ENCODE results near the gene SLC23A3.

SLC23A3 gene

DNA sequence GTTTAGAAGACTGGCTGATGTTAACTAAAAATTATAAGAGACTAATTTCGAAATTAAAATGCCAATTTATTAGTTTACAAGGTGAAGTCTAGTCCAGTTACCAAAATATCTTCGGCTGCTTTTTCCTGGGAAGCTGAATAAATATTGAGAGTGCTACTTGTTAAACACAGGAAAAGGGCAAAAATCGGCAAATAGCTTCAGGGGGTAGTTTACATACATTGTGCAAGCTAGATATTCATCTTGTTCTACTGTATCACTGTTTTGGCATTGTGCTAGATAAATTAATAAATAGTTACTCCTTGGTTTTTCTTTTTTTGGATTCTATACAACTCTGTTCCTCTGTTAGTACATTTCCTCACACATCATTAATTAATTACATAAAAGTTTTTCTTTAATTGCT lies 38.5 kb downstream of the SLC23A3 start:
- TF ChIP-seq EZH2 (optimal IDR thresholded peaks at IDR 0.05; ENCODE audit: low read depth, low read length): no peak
- no peak for TF ChIP-seq EZH2phosphoT487 (IDR thresholded peaks at IDR 0.05; ENCODE audit: low read length)
- TF ChIP-seq, protein P1, sequence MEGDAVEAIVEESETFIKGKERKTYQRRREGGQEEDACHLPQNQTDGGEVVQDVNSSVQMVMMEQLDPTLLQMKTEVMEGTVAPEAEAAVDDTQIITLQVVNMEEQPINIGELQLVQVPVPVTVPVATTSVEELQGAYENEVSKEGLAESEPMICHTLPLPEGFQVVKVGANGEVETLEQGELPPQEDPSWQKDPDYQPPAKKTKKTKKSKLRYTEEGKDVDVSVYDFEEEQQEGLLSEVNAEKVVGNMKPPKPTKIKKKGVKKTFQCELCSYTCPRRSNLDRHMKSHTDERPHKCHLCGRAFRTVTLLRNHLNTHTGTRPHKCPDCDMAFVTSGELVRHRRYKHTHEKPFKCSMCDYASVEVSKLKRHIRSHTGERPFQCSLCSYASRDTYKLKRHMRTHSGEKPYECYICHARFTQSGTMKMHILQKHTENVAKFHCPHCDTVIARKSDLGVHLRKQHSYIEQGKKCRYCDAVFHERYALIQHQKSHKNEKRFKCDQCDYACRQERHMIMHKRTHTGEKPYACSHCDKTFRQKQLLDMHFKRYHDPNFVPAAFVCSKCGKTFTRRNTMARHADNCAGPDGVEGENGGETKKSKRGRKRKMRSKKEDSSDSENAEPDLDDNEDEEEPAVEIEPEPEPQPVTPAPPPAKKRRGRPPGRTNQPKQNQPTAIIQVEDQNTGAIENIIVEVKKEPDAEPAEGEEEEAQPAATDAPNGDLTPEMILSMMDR (IDR thresholded peaks at IDR 0.05; ENCODE audit: low read length): no peak
- Histone ChIP-seq H2AFZ (ENCODE audit: low read length) (no peak overlapping the region), H3K79me2 (ENCODE audit: low read length) (no peaks in the 10 kb centered on the region), H3K4me3 (ENCODE audit: low read length) (no peak overlapping the region), H3K27me3 (replicated peaks; ENCODE audit: insufficient read depth, low read length) (no peaks in the 10 kb centered on the region), H3K9me3 (replicated peaks; ENCODE audit: insufficient read depth, low read length) (no peaks in the 10 kb centered on the region), H3F3A (ENCODE audit: insufficient read depth, low read length) (no peaks in the 10 kb centered on the region), H3K9ac (ENCODE audit: low read length) (no peak overlapping the region), H3K9me2 (replicated peaks; ENCODE audit: insufficient read depth, low read length) (no peaks in the 10 kb centered on the region), H4K20me1 (ENCODE audit: insufficient read depth, low read length) (no peaks in the 10 kb centered on the region), H3K27ac (ENCODE audit: low read length) (no peak overlapping the region), H3K4me2 (ENCODE audit: low read depth, low read length) (no peak overlapping the region), H3K4me1 (ENCODE audit: low read length) (no peaks in the 10 kb centered on the region), H3K36me3 (replicated peaks; ENCODE audit: insufficient read depth, low read length) (no peaks in the 10 kb centered on the region)
- DNase-seq: no peak

DNA sequence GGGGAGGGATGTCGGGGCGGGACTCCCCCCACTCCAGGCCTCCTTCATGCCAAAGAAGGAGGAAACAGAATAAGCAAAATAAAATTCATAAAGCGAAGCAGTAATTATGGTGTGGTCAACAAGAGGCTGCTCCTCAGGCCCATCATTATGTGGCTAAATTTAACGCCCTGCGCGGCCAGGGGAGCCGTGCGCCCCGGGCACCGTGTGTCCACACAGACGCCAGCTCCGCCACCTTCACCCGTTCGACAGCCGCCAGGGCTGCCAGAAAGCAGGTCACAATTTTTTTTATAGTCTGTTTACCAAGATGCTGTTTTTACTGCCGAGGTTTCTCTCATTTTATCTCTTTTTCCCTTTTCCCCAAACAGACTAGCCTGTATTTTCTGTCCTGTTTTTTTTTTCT lies 40.2 kb downstream of the SLC23A3 start:
- no peak overlapping the region for H3K27ac ChIP-seq (ENCODE audit: low read length)
- H3F3A ChIP-seq (ENCODE audit: insufficient read depth, low read length): no peaks in the 10 kb centered on the region
- no peaks in the 10 kb centered on the region for H3K27me3 ChIP-seq (replicated peaks; ENCODE audit: insufficient read depth, low read length)
- H3K9me2 ChIP-seq (replicated peaks; ENCODE audit: insufficient read depth, low read length): no peaks in the 10 kb centered on the region
- no peaks in the 10 kb centered on the region for H3K4me1 ChIP-seq (ENCODE audit: low read length)
- DNase-seq: no peak
- H3K36me3 ChIP-seq (replicated peaks; ENCODE audit: insufficient read depth, low read length): no peaks in the 10 kb centered on the region
- no peaks in the 10 kb centered on the region for H3K79me2 ChIP-seq (ENCODE audit: low read length)
- H3K4me2 ChIP-seq (ENCODE audit: low read depth, low read length): no peak overlapping the region
- TF ChIP-seq EZH2 (optimal IDR thresholded peaks at IDR 0.05; ENCODE audit: low read depth, low read length) (no peak), EZH2phosphoT487 (IDR thresholded peaks at IDR 0.05; ENCODE audit: low read length) (no peak)
- TF ChIP-seq, protein P1 (IDR thresholded peaks at IDR 0.05; ENCODE audit: low read length): no peak
- H3K4me3 ChIP-seq (ENCODE audit: low read length): no peak overlapping the region
- H2AFZ ChIP-seq (ENCODE audit: low read length): no peak overlapping the region
- H3K9me3 ChIP-seq (replicated peaks; ENCODE audit: insufficient read depth, low read length): no peaks in the 10 kb centered on the region
- no peak overlapping the region for H3K9ac ChIP-seq (ENCODE audit: low read length)
- H4K20me1 ChIP-seq (ENCODE audit: insufficient read depth, low read length): no peaks in the 10 kb centered on the region

DNA sequence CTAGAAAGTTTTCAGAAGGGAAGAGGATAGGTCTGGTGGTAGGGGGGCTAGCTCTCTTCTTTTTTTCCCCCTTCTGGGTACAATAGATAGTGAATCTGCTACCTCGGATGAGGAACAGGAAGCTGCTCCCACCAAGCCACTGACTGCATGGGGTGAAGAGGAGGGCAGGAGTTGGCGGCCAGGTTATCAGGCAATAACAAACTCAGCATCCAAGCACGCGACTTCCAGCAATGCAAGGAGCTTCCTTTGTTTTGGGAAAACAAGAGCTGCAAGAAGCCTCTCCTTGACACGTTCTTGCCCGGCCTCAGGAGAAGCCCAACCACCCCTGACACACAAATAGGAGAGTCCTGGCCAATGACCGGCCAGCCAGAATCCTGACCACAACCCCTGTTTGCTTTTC lies 41.4 kb downstream of the SLC23A3 start:
- H3K4me3 ChIP-seq (ENCODE audit: low read length): no peak overlapping the region
- H3K27ac ChIP-seq (ENCODE audit: low read length): no peak overlapping the region
- no peak overlapping the region for H3K9ac ChIP-seq (ENCODE audit: low read length)
- no peak overlapping the region for H2AFZ ChIP-seq (ENCODE audit: low read length)
- H3K79me2 ChIP-seq (ENCODE audit: low read length): no peaks in the 10 kb centered on the region
- no peaks in the 10 kb centered on the region for H3K36me3 ChIP-seq (replicated peaks; ENCODE audit: insufficient read depth, low read length)
- no peaks in the 10 kb centered on the region for H3K27me3 ChIP-seq (replicated peaks; ENCODE audit: insufficient read depth, low read length)
- no peak for DNase-seq
- H4K20me1 ChIP-seq (ENCODE audit: insufficient read depth, low read length): 0 out of 2 replicates have a peak, but pooled peaks cover 5% of the 10 kb centered on the region
- TF ChIP-seq EZH2phosphoT487 (IDR thresholded peaks at IDR 0.05; ENCODE audit: low read length) (no peak), EZH2 (optimal IDR thresholded peaks at IDR 0.05; ENCODE audit: low read depth, low read length) (no peak)
- TF ChIP-seq, protein P1 (IDR thresholded peaks at IDR 0.05; ENCODE audit: low read length): no peak
- no peaks in the 10 kb centered on the region for H3F3A ChIP-seq (ENCODE audit: insufficient read depth, low read length)
- no peaks in the 10 kb centered on the region for H3K9me3 ChIP-seq (replicated peaks; ENCODE audit: insufficient read depth, low read length)
- H3K4me2 ChIP-seq (ENCODE audit: low read depth, low read length): no peak overlapping the region
- H3K9me2 ChIP-seq (replicated peaks; ENCODE audit: insufficient read depth, low read length): no peaks in the 10 kb centered on the region
- H3K4me1 ChIP-seq (ENCODE audit: low read length): no peaks in the 10 kb centered on the region
